Measurements from ENCODE around the gene KIAA1958.

GRCh38 chr9:112526973-112527372 is 40.3 kb downstream of the KIAA1958 start:
- TF ChIP-seq REST (IDR thresholded peaks at IDR 0.05) (no peak), TAF1 (conservative IDR thresholded peaks at IDR 0.05) (no peak), HNF4A (conservative IDR thresholded peaks at IDR 0.05) (no peak), CTCF (IDR thresholded peaks at IDR 0.05; ENCODE audit: low read depth, low read length, missing input control) (no peak), FOXA1 (IDR thresholded peaks at IDR 0.05) (no peak), MAX (IDR thresholded peaks at IDR 0.05) (no peak), JUND (IDR thresholded peaks at IDR 0.05) (no peak), SP1 (IDR thresholded peaks at IDR 0.05) (no peak), ZBTB33 (IDR thresholded peaks at IDR 0.05) (no peak)

Data from liver (tissue), 3 donors.